GM23248 (cell line): ENCODE measurements around the gene ZNF821. TPM values are rescaled to one million over a fixed set of nuclear protein-coding genes. Genes with fewer than 3 reads are reported as not detected.
"Not testable (repeated sequence)": the region's sequence is repeated elsewhere in the genome, so short reads cannot be mapped to it uniquely, and the experiment has no call there.

Source experiments
- DNase-seq: peaks from one replicate; pipeline ENCODE4 v3.0.0-alpha.2; 2015
- H2AFZ ChIP-seq: fragments of 200-600 bp; sonication (generic); 2 replicates; pipeline ENCODE4 v1.6.1; 2016; ENCODE audit warnings: antibody characterized with exemption
- H3F3A ChIP-seq: fragments of 200-600 bp; sonication (generic); 2 replicates; pipeline ENCODE4 v1.6.1; 2016; ENCODE audit warnings: mild to moderate bottlenecking, antibody characterized with exemption, mixed run types; ENCODE audit not compliant: insufficient read depth
- H3K27ac ChIP-seq: fragments of 200-600 bp; sonication (generic); 2 replicates; pipeline ENCODE4 v1.5.1; 2016; ENCODE audit warnings: mild to moderate bottlenecking
- H3K27me3 ChIP-seq: fragments of 200-600 bp; sonication (generic); replicated peaks from 2 replicates; pipeline ENCODE4 v1.6.1; 2016; ENCODE audit warnings: mild to moderate bottlenecking; ENCODE audit not compliant: insufficient read depth
- H3K36me3 ChIP-seq: fragments of 200-600 bp; sonication (generic); 2 replicates; pipeline ENCODE4 v1.6.1; 2016; ENCODE audit warnings: low read depth, mild to moderate bottlenecking
- H3K4me1 ChIP-seq: fragments of 200-600 bp; sonication (generic); 2 replicates; pipeline ENCODE4 v1.6.1; 2016; ENCODE audit warnings: mild to moderate bottlenecking; ENCODE audit not compliant: insufficient read depth
- H3K4me2 ChIP-seq: fragments of 200-600 bp; sonication (generic); one replicate; pipeline ENCODE4 v1.6.1; 2016; ENCODE audit warnings: mild to moderate bottlenecking; ENCODE audit not compliant: unreplicated experiment
- H3K4me3 ChIP-seq: fragments of 200-600 bp; sonication (generic); 2 replicates; pipeline ENCODE4 v1.5.1; 2016; ENCODE audit warnings: mild to moderate bottlenecking
- H3K79me2 ChIP-seq: fragments of 200-600 bp; sonication (generic); 2 replicates; pipeline ENCODE4 v1.6.1; 2016; ENCODE audit warnings: mild to moderate bottlenecking; ENCODE audit not compliant: insufficient read depth
- H3K9ac ChIP-seq: fragments of 200-600 bp; sonication (generic); 2 replicates; pipeline ENCODE4 v1.6.1; 2016; ENCODE audit warnings: mild to moderate bottlenecking
- H3K9me2 ChIP-seq: fragments of 200-600 bp; sonication (generic); 2 replicates; pipeline ENCODE4 v1.6.1; 2016; ENCODE audit warnings: mixed run types, mild to moderate bottlenecking, moderate library complexity; ENCODE audit not compliant: insufficient read depth
- H3K9me3 ChIP-seq: fragments of 200-600 bp; sonication (generic); one replicate; pipeline ENCODE4 v1.6.1; 2017; ENCODE audit warnings: low read depth
- H4K20me1 ChIP-seq: fragments of 200-600 bp; sonication (generic); 2 replicates; pipeline ENCODE4 v1.6.0; 2016; ENCODE audit not compliant: insufficient read depth
- EZH2 ChIP-seq: fragments of 200-600 bp; sonication (generic); IDR thresholded peaks from 2 replicates; pipeline ENCODE4 v1.6.1; 2018; ENCODE audit warnings: antibody characterized with exemption, mild to moderate bottlenecking; ENCODE audit not compliant: insufficient read depth, poor library complexity, severe bottlenecking
- EZH2phosphoT487 ChIP-seq: fragments of 200-600 bp; sonication (generic); IDR thresholded peaks from 2 replicates; pipeline ENCODE4 v1.6.1; 2018; ENCODE audit warnings: antibody characterized with exemption, moderate library complexity, mild to moderate bottlenecking, low read depth; ENCODE audit not compliant: insufficient read depth
- WGBS, 2 experiments: methylation state at CpG; one replicate each; pipeline ENCODE4 v1.1.6; 2015 to 2017; ENCODE audit warnings: low lambda C conversion rate in 2 of 2, low coverage in 1 of 2; ENCODE audit errors: missing lambda C conversion rate in 2 of 2; 5-methylcytosine and 5-hydroxymethylcytosine counted together
- in situ Hi-C: fragments of 300-500 bp; cut with MboI; formaldehyde crosslinking; loops from 2 replicates; pipeline ENCODE4 v1.15.0; 2020
- polyA plus RNA-seq: library from polyadenylated mRNA; unstranded; fragments of >200 nt; fragmentation: Nextera tagmentation; extraction: Ambion mirVana; gene quantifications from 2 replicates; pipeline ENCODE4 v1.2.1, GENCODE V29; 2016
- total RNA-seq: library from RNA; depleted of rRNA; stranded (reverse); fragments of >200 nt; shearing (Covaris generic); gene quantifications from 2 replicates; pipeline ENCODE4 v1.2.3, GENCODE V29; 2014

Gene ZNF821
- total and polyA plus RNA-seq, 2 experiments from 2014 or later = 6.3 to 21.4 TPM

- no peaks in the 10 kb centered on the region for H3K27me3 ChIP-seq
- H3F3A ChIP-seq = no peaks in the 10 kb centered on the region
- H3K4me1 ChIP-seq = no peaks in the 10 kb centered on the region
- no peaks in the 10 kb centered on the region for H3K79me2 ChIP-seq
- DNase-seq = no peak
- H3K27ac ChIP-seq = no peak overlapping the region
- no peaks in the 10 kb centered on the region for H3K9me3 ChIP-seq
- H2AFZ ChIP-seq = no peak overlapping the region
- H3K9me2 ChIP-seq = no peaks in the 10 kb centered on the region
- TF ChIP-seq EZH2 (no peak), EZH2phosphoT487 (no peak)
- H3K9ac ChIP-seq = no peak overlapping the region
- H3K4me3 ChIP-seq = no peak overlapping the region
- WGBS, 2 experiments = 81 to 82% methylated on average over 3 of the region's 3 CpGs
- H4K20me1 ChIP-seq = no peaks in the 10 kb centered on the region
- H3K36me3 ChIP-seq = no peaks in the 10 kb centered on the region
- in situ Hi-C loops = no loop called here
- no peak overlapping the region for H3K4me2 ChIP-seq
These were observed 49.7 kb downstream of the ZNF821 start for GRCh38 chr16:71834291-71834690.

- H3K36me3 ChIP-seq, H3K27me3 ChIP-seq, H2AFZ ChIP-seq, H3K4me2 ChIP-seq, H3K4me3 ChIP-seq, H3K9me3 ChIP-seq, H3K27ac ChIP-seq, H4K20me1 ChIP-seq, DNase-seq, in situ Hi-C loops, H3F3A ChIP-seq, H3K79me2 ChIP-seq, H3K9me2 ChIP-seq, H3K4me1 ChIP-seq, H3K9ac ChIP-seq: not testable (repeated sequence)
- WGBS, 2 experiments = 69 to 75% methylated on average over 2 of the region's 2 CpGs
These were observed 51.9 kb downstream of the ZNF821 start for GRCh38 chr16:71832112-71832511.

GRCh38 chr16:71831698-71832097, 52.3 kb downstream of the ZNF821 start:
- H3K9ac ChIP-seq, H3K4me1 ChIP-seq, H3K27ac ChIP-seq, H3K79me2 ChIP-seq, H3K4me3 ChIP-seq, H3K36me3 ChIP-seq, H3K27me3 ChIP-seq, H2AFZ ChIP-seq, DNase-seq, H3K9me2 ChIP-seq, H3K9me3 ChIP-seq, H4K20me1 ChIP-seq, H3K4me2 ChIP-seq, H3F3A ChIP-seq, in situ Hi-C loops: not testable (repeated sequence)
- 94 to 99% methylated on average over 3 of the region's 3 CpGs for WGBS, 2 experiments

- 98 to 100% methylated on average over 2 of the region's 2 CpGs for WGBS, 2 experiments
- TF ChIP-seq EZH2 (no peak), EZH2phosphoT487 (no peak)
These were observed 53.6 kb downstream of the ZNF821 start for GRCh38 chr16:71830359-71830758.

GRCh38 chr16:71826533-71827017, 57.4 kb downstream of the ZNF821 start:
- H3K9ac ChIP-seq = no peak overlapping the region
- no peak for DNase-seq
- H3K9me2 ChIP-seq = no peaks in the 10 kb centered on the region
- no peak overlapping the region for H3K27ac ChIP-seq
- no peaks in the 10 kb centered on the region for H3K79me2 ChIP-seq
- H3F3A ChIP-seq = no peaks in the 10 kb centered on the region
- no peak overlapping the region for H2AFZ ChIP-seq
- H3K27me3 ChIP-seq = no peaks in the 10 kb centered on the region
- WGBS, 2 experiments = 82 to 85% methylated on average over 5 of the region's 5 CpGs
- in situ Hi-C loops = no loop called here
- no peak overlapping the region for H3K4me2 ChIP-seq
- H4K20me1 ChIP-seq = no peaks in the 10 kb centered on the region
- peaks cover 3% of the 10 kb centered on the region; the same call in 1 of the 2 replicates for H3K36me3 ChIP-seq
- TF ChIP-seq EZH2phosphoT487 (no peak), EZH2 (no peak)
- H3K4me3 ChIP-seq = no peak overlapping the region
- no peaks in the 10 kb centered on the region for H3K4me1 ChIP-seq
- H3K9me3 ChIP-seq = no peaks in the 10 kb centered on the region

More at GRCh38 chr16:71830359-71830758, 53.6 kb downstream of the ZNF821 start:
- Histone ChIP-seq H3K9me3 (no peaks in the 10 kb centered on the region), H3K27ac (no peak overlapping the region), H3K79me2 (no peaks in the 10 kb centered on the region), H3K9me2 (no peaks in the 10 kb centered on the region), H4K20me1 (no peaks in the 10 kb centered on the region), H3K9ac (no peak overlapping the region), H3F3A (no peaks in the 10 kb centered on the region), H3K4me3 (no peak overlapping the region), H3K4me2 (no peak overlapping the region), H2AFZ (no peak overlapping the region), H3K4me1 (no peaks in the 10 kb centered on the region), H3K27me3 (no peaks in the 10 kb centered on the region), H3K36me3 (no peaks in the 10 kb centered on the region; the same call in 1 of the 2 replicates)
- DNase-seq = no peak
- in situ Hi-C loops = no loop called here

GRCh38 chr16:71817155-71817500, 66.9 kb downstream of the ZNF821 start:
- H3K79me2 ChIP-seq, H3K9me2 ChIP-seq, DNase-seq, H3K36me3 ChIP-seq, in situ Hi-C loops, H3K9me3 ChIP-seq, H3K27me3 ChIP-seq, H4K20me1 ChIP-seq: not testable (repeated sequence)
- H3K9ac ChIP-seq = peak overlapping the region; percentile 70
- WGBS, 2 experiments = 45% methylated on average over 10 of the region's 10 CpGs
- peak overlapping the region; percentile 26; the same call in 1 of the 2 replicates for H2AFZ ChIP-seq
- peaks cover 39% of the 10 kb centered on the region for H3F3A ChIP-seq
- H3K4me1 ChIP-seq = peaks cover 24% of the 10 kb centered on the region
- peak overlapping the region; percentile 75 for H3K4me2 ChIP-seq
- peak overlapping the region; percentile 84 for H3K27ac ChIP-seq
- H3K4me3 ChIP-seq = peak overlapping the region; percentile 40
